Epidermal melanocyte (primary cell): ENCODE data around the gene FBXL19.
"Not testable (repeated sequence)": the region's sequence is repeated elsewhere in the genome, so short reads cannot be mapped to it uniquely, and the experiment has no call there.

Source experiments
- DNase-seq: peaks from one replicate; pipeline ENCODE4 v3.0.0; 2011; ENCODE audit warnings: low spot score; ENCODE audit not compliant: insufficient read length

Gene FBXL19

GRCh38 chr16:30922420-30922959 lies 882 bp upstream of the FBXL19 start:
- DNase-seq, result peak; percentile 82

GRCh38 chr16:30922960-30923535 lies 324 bp upstream of the FBXL19 start:
- peak; percentile 97 for DNase-seq

DNA sequence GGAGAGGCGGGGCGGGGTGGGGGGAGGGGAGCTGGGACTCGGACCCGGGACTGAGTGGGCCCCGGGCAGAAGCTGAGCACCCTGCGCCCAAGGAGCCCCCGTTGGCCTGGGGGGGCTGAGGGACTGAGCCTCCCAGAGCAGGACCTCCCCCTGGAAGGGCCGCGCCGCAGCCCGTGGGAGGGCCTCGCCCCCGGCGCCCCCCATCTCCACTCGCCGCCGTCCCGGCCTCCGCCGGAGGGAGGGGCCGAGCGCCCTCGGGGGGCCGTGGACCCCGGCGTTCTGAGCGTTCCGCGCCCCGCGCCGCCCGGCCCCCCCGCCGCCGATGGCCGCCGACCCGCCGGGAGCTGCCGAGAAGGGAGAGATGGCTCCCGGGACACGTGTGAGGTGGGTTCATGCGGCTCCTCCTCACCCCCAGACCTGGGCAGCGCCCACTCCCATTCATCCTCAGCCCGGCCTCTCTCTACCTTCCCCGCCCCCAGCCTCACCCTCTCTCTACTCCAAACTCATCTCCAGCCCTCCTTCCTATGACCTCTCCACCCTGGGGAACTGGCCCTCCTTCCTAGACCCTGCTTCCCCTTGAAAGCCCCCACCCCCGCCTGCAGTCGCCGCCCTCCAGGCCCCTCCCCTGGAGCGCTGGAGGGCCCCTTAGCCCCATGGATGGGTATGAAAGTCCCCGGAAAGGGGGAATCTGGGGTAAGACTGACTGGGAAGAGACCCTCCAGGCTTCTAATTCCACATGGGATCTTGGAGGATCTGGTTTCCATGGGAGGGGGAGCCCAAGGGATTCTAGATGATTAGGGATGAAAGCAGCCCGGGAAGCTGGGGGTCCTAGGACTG lies 922 bp downstream of the FBXL19 start:
- DNase-seq, result no peak

DNA sequence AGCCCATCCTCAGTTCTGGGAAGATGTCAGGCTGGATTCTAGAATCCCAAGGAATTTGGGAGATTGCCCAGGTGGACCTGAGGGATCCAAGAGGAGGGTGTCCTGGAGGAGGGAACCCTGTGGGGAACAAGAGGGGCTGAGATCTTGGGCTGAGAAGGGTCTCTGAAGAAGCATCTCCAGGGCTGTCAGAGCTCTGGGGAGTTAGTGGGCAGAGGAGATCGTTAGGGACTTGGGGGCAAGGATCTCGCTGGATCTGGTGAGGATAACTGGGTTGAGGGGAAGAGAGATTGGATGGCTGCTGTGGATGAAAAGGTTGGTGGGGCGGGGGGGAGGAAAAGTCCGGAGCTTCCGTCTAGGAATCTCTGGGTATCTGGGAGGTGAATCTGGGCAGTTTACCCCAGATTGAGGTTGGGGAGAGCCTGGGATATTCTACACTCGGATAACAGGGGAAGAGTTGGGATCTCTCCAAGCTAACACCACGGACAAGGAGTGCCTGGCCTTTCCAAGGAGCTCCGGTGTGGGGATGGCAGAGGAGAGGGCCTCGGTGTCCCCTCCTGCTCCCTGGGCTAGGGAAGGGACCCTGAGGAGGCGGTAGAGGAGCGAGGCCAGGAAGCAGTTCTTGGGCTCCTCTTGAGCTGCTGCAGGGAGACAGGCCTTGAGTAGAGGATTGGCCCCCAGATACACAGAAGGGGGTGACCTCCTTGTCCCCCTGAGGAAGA lies 1.7 kb downstream of the FBXL19 start:
- DNase-seq, result no peak

GRCh38 chr16:30925632-30925987 lies 2.2 kb downstream of the FBXL19 start:
- DNase-seq, result no peak

DNA sequence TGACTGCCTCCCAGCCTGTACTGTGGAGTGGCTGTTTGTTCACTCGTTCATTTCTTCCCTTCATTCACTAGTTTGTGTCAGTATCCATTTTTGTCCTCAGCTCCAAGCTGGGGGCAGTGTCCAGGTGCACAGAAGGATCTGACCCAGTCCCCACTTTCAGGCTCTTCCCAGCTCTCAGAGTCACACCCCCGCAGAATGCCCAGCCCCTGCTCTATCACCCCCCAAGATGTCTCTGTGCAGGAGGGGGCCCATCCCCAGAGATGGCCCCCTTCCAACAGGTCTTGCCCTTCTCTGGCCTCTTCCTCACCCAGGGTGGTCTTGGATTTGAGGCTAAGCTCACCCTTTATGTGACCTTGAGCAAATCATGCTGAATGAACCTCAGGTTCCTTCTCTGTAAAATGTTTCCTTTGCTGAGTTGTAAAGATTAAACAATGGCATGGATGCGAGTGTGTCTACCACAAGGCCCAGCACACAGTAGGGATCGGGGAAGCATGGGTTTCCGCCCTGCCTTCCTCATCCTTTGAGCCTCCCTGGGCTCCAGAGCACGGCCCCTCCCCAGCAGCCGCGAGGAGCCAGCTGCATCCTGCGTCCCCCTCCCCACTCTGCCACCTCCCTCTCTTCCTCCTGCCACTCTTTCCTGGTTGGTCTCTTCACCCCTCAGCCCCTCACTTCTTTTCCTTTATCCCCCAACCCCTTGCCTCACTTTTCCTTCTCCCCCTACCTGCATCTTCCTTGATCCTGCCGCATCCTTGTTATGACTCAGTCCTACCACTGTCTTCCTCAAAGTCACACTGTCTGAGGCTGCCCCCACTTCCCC lies 2.8 kb downstream of the FBXL19 start:
- no peak for DNase-seq

DNA sequence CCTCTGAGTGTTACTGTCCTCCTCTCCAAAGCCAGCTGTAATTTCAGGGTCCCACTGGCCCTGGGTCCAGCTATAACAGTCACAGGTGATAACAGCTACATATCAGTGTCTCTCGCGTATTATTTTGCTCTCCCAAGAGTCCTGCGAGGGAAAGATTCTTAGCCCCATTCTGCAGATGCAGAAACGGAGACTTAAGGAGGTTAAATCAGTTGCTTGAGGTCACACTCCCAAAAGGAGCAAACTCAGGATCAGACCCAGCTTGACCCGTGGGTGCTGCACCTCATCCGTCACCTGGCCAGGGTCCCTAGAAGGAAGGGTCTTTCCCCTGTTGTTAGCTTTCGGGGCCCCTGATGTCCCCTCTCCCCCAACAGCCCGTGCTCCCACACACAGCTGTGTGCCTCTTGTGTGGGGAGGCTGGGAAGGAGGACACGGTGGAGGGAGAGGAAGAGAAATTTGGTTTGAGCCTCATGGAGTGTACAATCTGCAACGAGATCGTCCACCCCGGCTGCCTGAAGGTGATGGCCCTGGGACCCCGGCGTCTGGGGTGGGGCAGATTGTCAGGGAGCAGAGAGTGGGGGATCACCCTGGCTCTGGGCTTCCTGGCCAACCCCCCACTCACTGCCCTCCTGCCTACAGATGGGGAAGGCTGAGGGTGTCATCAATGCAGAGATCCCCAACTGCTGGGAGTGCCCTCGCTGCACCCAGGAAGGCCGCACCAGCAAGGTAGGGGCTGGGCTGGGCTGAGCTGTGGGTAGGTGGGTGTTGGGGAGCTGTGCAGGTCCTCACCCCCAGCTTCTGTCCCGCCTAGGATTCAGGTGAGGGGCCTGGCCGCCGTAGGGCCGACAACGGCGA lies 3.8 kb downstream of the FBXL19 start:
- no peak for DNase-seq

- peak; percentile 55 for DNase-seq
Measured at GRCh38 chr16:30927789-30928378, 4.5 kb downstream of the FBXL19 start.

DNA sequence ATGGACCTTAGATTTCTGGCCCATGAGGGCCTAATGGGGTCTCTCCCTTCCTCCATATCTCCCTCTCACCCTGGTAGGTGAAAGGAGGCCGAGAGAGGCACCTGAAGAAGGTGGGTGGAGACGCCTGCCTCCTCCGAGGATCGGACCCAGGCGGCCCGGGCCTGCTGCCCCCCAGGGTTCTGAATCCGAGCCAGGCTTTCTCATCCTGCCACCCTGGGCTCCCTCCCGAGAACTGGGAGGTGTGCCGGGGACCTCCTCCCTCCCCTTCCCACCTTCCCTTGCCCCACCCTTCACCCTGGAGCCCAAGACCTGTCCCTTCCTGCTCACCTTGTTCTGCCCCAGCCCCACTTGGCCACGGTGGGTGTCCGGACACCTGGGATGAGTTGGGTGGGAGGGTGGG lies 5.0 kb downstream of the FBXL19 start:
- DNase-seq, result no peak

DNA sequence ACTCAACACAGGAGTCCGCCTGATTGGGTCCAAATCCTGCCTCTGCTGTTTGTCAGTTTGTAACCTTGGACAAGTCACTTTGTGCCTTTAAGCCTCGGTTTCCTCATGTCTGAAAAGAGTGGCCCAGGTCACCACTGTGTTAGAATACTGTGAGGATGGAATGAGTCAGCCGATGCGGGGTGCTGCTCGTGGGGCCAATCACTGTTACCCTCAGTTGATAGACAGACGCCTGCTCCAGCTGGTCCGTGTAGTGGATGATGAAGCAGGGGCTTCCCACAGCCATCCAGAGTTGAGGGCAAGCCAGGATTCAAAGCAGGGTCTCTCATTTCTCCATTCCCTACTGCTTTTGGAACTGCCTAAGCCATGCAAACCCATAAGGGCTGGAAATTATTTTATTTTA lies 5.8 kb downstream of the FBXL19 start:
- no peak for DNase-seq

DNA sequence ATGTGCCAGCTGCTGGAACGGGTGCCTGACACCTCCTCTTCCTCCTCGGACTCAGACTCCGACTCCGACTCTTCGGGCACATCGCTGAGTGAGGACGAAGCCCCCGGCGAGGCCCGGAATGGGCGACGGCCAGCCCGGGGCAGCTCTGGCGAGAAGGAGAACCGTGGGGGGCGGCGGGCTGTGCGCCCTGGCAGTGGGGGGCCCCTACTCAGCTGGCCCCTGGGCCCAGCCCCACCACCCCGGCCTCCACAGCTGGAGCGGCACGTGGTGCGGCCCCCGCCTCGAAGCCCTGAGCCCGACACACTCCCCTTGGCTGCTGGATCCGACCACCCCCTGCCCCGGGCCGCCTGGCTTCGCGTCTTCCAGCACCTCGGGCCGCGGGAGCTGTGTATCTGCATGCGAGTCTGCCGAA lies 6.8 kb downstream of the FBXL19 start:
- no peak for DNase-seq

DNA sequence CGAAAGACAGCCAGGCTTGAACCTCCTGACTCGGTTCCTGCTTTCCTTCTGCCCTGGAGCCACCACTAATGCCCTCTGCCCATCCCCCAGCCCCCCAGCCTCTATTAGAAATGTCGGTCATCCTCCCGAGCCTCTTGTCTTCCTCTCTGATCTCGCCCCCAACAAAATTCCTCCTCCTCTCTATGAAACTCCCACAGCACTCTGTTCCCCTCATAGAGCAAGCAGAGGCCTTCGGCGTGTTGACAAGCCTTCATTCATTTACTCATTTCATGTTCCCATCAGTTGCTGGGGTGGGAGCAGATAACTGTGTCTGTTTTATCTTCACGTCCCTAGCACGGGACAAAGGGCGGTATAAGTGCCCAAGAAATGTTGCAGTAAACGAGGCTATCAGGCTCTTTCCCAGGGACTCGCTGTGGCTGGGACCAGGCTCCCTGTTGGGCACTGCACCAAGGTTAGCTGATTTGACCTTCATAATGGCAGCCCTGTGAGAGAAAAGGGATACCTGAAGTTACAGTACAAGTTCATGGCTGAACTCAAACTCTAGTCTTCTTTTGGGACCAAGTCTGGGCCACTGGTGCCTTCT lies 7.8 kb downstream of the FBXL19 start:
- DNase-seq, result no peak

DNA sequence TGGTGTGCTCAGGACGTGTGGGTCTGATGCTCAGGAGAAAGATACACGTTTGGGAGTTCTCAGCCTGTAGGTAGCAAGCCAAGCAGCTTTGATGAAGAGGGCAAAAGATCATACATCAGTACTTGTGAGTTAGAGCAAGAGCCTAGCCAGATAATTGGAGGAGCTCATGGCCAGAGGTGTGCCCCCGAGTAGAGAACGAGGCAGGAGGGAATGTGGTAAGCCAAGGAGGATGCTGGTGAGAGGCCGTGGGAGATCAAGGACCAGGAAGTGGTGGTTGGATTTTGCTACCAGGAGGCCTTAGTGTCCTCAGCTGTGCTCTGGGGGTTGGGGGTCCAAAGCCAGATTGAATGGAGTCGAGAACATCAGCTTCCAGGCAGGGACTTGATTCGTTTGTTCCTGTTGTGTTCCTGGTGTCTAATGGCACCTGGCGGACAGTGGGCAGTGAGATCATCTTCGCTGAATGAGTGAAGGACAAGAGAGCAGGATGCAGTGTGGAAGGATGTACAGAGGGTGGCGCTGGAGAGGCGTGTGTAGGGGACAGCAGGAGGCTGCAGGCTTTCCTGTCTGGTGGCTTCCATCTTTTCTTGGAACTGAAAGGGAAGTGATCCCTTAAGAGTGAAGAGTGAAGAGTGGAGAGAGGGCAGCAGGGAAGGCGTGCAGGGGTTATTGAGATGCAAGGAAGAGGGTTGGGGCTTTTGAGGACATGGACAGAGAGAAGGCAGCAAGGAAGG lies 11.6 kb downstream of the FBXL19 start:
- DNase-seq, result peak; percentile 42

GRCh38 chr16:30937692-30938091 lies 14.3 kb downstream of the FBXL19 start:
- no peak for DNase-seq

- not testable (repeated sequence) for DNase-seq
Measured at GRCh38 chr16:30939571-30939970, 16.2 kb downstream of the FBXL19 start.

GRCh38 chr16:30941600-30942425 lies 18.4 kb downstream of the FBXL19 start:
- peak; percentile 74 for DNase-seq

GRCh38 chr16:30942426-30942806 lies 19.0 kb downstream of the FBXL19 start:
- DNase-seq, result no peak

DNA sequence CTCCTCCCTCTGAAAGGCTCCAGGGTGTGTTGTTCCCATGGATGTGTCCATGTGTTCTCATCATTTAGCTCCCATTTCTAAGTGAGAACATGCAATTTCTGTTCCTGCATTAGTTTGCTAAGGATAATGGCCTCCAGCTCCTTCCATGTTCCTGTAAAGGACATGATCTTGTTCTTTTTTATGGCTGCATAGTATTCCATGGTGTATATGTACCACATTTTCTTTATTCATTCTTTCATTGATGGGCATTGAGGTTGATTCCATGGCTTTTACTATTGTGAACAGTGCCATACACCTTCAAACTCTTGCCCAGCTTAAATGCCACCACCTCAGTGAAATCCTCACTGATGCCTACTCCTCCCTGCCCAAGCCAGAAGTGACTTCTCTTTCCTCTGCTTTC lies 21.0 kb downstream of the FBXL19 start:
- no peak for DNase-seq
